ENCODE data around the gene C16orf78.

DNA sequence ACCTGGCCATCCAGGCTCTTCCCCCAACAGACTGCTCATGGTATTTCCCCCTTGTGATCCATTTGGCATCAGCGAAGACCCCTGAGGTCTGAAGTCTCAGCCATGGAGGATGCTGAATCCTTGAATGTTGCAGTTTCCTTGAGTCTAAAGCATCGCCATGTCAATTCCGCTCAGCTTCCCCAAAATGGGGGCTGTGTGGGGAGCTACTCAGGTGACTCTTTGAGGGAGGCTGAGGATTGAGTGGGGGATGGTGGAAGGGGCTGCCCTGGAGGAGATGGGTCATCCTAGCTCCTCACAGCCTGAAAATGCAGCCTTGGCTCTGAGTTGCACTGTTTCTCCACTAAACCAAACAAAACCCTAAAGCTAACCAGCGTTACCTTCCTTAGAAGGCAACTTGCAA, 2.6 kb downstream of the C16orf78 start:
- no peak for TF ChIP-seq EP300 (IDR thresholded peaks at IDR 0.05; ENCODE audit: low read depth)
- TF ChIP-seq, protein P1, sequence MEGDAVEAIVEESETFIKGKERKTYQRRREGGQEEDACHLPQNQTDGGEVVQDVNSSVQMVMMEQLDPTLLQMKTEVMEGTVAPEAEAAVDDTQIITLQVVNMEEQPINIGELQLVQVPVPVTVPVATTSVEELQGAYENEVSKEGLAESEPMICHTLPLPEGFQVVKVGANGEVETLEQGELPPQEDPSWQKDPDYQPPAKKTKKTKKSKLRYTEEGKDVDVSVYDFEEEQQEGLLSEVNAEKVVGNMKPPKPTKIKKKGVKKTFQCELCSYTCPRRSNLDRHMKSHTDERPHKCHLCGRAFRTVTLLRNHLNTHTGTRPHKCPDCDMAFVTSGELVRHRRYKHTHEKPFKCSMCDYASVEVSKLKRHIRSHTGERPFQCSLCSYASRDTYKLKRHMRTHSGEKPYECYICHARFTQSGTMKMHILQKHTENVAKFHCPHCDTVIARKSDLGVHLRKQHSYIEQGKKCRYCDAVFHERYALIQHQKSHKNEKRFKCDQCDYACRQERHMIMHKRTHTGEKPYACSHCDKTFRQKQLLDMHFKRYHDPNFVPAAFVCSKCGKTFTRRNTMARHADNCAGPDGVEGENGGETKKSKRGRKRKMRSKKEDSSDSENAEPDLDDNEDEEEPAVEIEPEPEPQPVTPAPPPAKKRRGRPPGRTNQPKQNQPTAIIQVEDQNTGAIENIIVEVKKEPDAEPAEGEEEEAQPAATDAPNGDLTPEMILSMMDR (IDR thresholded peaks at IDR 0.05): no peak
- no peak for TF ChIP-seq POLR2AphosphoS5 (IDR thresholded peaks at IDR 0.05)
